Measurements from ENCODE around the gene MRPL38. TPM values are rescaled to one million over a fixed set of nuclear protein-coding genes. Genes with fewer than 3 reads are reported as not detected.
A peak's percentile ranks its signal among the peaks of the same experiment; 100 is the strongest.

The MRPL38 gene
- total RNA-seq, 1 experiment from 2014 or later, result 146 TPM

- TF ChIP-seq PREB (CRISPR knock-in tag; IDR thresholded peaks at IDR 0.05; ENCODE audit: borderline replicate concordance), result no peak
- TF ChIP-seq MAX (CRISPR knock-in tag; IDR thresholded peaks at IDR 0.05), result peak; percentile 68; the same call in 1 of the 2 replicates
- TF ChIP-seq ZNF671 (CRISPR knock-in tag; IDR thresholded peaks at IDR 0.05), result no peak
- TF ChIP-seq E2F5 (CRISPR knock-in tag; IDR thresholded peaks at IDR 0.05), result peak; percentile 53; the same call in 1 of the 2 replicates
- no peak for TF ChIP-seq EMX1 (CRISPR knock-in tag; IDR thresholded peaks at IDR 0.05)
- TF ChIP-seq NR1H2 (CRISPR knock-in tag; IDR thresholded peaks at IDR 0.05), result no peak
Measured at GRCh38 chr17:75896415-75897159, 8.1 kb downstream of the MRPL38 start, which contains the start of gene TRIM65 (continued).

- peaks cover 12% of the 10 kb centered on the region for H3K36me3 Mint-ChIP-seq
- POLR2A ChIA-PET, result interaction anchor here (0.8 to 1.3 kb wide), 2 partner anchors 41 to 238 kb away, joined by 5 read pairs; partner anchors contain the start of gene WBP2
- TF ChIP-seq ATF1 (CRISPR knock-in tag; IDR thresholded peaks at IDR 0.05) (no peak), FOXP1 (CRISPR knock-in tag; IDR thresholded peaks at IDR 0.05; ENCODE audit: borderline replicate concordance) (no peak), ZNF232 (CRISPR knock-in tag; IDR thresholded peaks at IDR 0.05) (peak; percentile 44; the same call in 1 of the 2 replicates), E2F1 (CRISPR knock-in tag; IDR thresholded peaks at IDR 0.05) (no peak), ZNF121 (CRISPR knock-in tag; IDR thresholded peaks at IDR 0.05) (0 out of 2 replicates have a peak, but pooled peaks have one; percentile 21), PRDM15 (CRISPR knock-in tag; IDR thresholded peaks at IDR 0.05) (peak; percentile 60; the same call in 1 of the 2 replicates), ERG (CRISPR knock-in tag; IDR thresholded peaks at IDR 0.05) (no peak), NFATC4 (CRISPR knock-in tag; IDR thresholded peaks at IDR 0.05) (no peak), IRF2 (CRISPR knock-in tag; IDR thresholded peaks at IDR 0.05; ENCODE audit: borderline replicate concordance, low read depth) (no peak), TCF7 (CRISPR knock-in tag; IDR thresholded peaks at IDR 0.05; ENCODE audit: low read depth) (no peak), SOX15 (CRISPR knock-in tag; IDR thresholded peaks at IDR 0.05) (no peak), ZNF512 (CRISPR knock-in tag; IDR thresholded peaks at IDR 0.05; ENCODE audit: borderline replicate concordance) (no peak), MYBL2 (CRISPR knock-in tag; IDR thresholded peaks at IDR 0.05) (no peak), SMAD3 (CRISPR knock-in tag; IDR thresholded peaks at IDR 0.05; ENCODE audit: borderline replicate concordance) (peak; percentile 16; the same call in 1 of the 2 replicates), MAX (CRISPR knock-in tag; IDR thresholded peaks at IDR 0.05) (0 out of 2 replicates have a peak, but pooled peaks have one; percentile 7), CREM (CRISPR knock-in tag; IDR thresholded peaks at IDR 0.05) (no peak), ZNF671 (CRISPR knock-in tag; IDR thresholded peaks at IDR 0.05) (no peak)
Measured at GRCh38 chr17:75895370-75896155, 9.1 kb downstream of the MRPL38 start.

More at GRCh38 chr17:75895370-75896155, 9.1 kb downstream of the MRPL38 start:
- ATAC-seq (peak; percentile 40), DNase-seq (ENCODE audit: low spot score) (peak; percentile 60)
- Mint-ChIP-seq H3K4me3 (peak overlapping the region; percentile 82), H3K9me3 (no peaks in the 10 kb centered on the region), H3K27me3 (ENCODE audit: low read depth) (no peaks in the 10 kb centered on the region), H3K27ac (peak overlapping the region; percentile 95), H3K4me1 (peaks cover 26% of the 10 kb centered on the region)
- CTCF ChIA-PET, result interaction anchor here (0.8 to 7.5 kb wide), 18 partner anchors 10 to 384 kb away, joined by 3 to 71 read pairs (median 6); partner anchors contain the start of genes CDK3, MRPL38, TRIM47 and WBP2
